Common myeloid progenitor, CD34-positive (primary cell): Measurements from ENCODE around the gene NAALAD2.
"Not testable (repeated sequence)": the region's sequence is repeated elsewhere in the genome, so short reads cannot be mapped to it uniquely, and the experiment has no call there.

Experiments
- CTCF ChIA-PET: fragments of 350-600 bp; sonication (Branson Sonifier 250); formaldehyde crosslinking; loops from one replicate; lab custom pipeline; 2021; ENCODE audit warnings: antibody characterized with exemption; lab: Charles Lee
- POLR2A ChIA-PET: fragments of 350-600 bp; sonication (Branson Sonifier 250); formaldehyde crosslinking; loops from one replicate; lab custom pipeline; 2021; ENCODE audit warnings: antibody characterized with exemption; lab: Charles Lee
- DNase-seq, 3 donors: peaks; one replicate each; pipeline versions ENCODE4 v3.0.0 to v3.0.0-alpha.2; 2013
- H3K27ac ChIP-seq, 2 experiments: 1 replicate in 1 of 2; 2 replicates in 1 of 2; pipeline ENCODE4 v1.7.0; 2013; ENCODE audit warnings: inconsistent platforms in 2 of 2, low read length in 2 of 2, mild to moderate bottlenecking in 2 of 2, low read depth in 1 of 2, moderate library complexity in 1 of 2; ENCODE audit not compliant: severe bottlenecking in 2 of 2, insufficient read depth in 1 of 2, poor library complexity in 1 of 2
- H3K27me3 ChIP-seq, 5 experiments: replicated peaks in 2 of 5; 1 replicate in 3 of 5; 2 replicates in 2 of 5; pipeline versions ENCODE4 v1.6.1 to v1.7.0; 2013; ENCODE audit warnings: low read length in 4 of 5, mild to moderate bottlenecking in 2 of 5, moderate library complexity in 2 of 5, inconsistent platforms in 1 of 5; ENCODE audit not compliant: insufficient read depth in 5 of 5, control insufficient read depth in 4 of 5
- H3K36me3 ChIP-seq, 4 experiments: 1 replicate in 2 of 4; 2 replicates in 2 of 4; pipeline versions ENCODE4 v1.6.1 to v1.7.0; 2013; ENCODE audit warnings: low read length in 3 of 4, control low read depth in 1 of 4, mild to moderate bottlenecking in 1 of 4; ENCODE audit not compliant: control insufficient read depth in 4 of 4, insufficient read depth in 4 of 4
- H3K4me1 ChIP-seq, 4 experiments: 1 replicate in 3 of 4; 2 replicates in 1 of 4; pipeline versions ENCODE4 v1.6.1 to v1.7.1; 2013; ENCODE audit warnings: low read length in 3 of 4, mild to moderate bottlenecking in 3 of 4, control low read depth in 1 of 4, inconsistent platforms in 1 of 4, moderate library complexity in 1 of 4; ENCODE audit not compliant: control insufficient read depth in 4 of 4, insufficient read depth in 4 of 4; ENCODE audit errors: control extremely low read depth in 1 of 4
- H3K4me3 ChIP-seq, 7 experiments: 1 replicate in 4 of 7; 2 replicates in 3 of 7; pipeline versions ENCODE4 v1.5.1 to v1.7.0; 2013; ENCODE audit warnings: mild to moderate bottlenecking in 7 of 7, low read length in 6 of 7, moderate library complexity in 6 of 7, inconsistent platforms in 2 of 7, low read depth in 2 of 7, control low read depth in 1 of 7; ENCODE audit not compliant: insufficient read depth in 4 of 7, control insufficient read depth in 1 of 7; ENCODE audit errors: extremely low read depth in 1 of 7
- H3K9me3 ChIP-seq, 5 experiments: 1 replicate in 4 of 5; 2 replicates in 1 of 5; pipeline versions ENCODE4 v1.6.1 to v1.7.1; 2013; ENCODE audit warnings: low read length in 4 of 5, mild to moderate bottlenecking in 2 of 5, inconsistent platforms in 1 of 5, low read depth in 1 of 5, moderate library complexity in 1 of 5; ENCODE audit not compliant: control insufficient read depth in 4 of 5, insufficient read depth in 2 of 5; ENCODE audit errors: control extremely low read depth in 1 of 5
- WGBS: methylation state at CpG from one replicate; pipeline ENCODE4 v1.1.5; 2013; ENCODE audit not compliant: insufficient coverage; 5-methylcytosine and 5-hydroxymethylcytosine counted together

The NAALAD2 gene

DNA sequence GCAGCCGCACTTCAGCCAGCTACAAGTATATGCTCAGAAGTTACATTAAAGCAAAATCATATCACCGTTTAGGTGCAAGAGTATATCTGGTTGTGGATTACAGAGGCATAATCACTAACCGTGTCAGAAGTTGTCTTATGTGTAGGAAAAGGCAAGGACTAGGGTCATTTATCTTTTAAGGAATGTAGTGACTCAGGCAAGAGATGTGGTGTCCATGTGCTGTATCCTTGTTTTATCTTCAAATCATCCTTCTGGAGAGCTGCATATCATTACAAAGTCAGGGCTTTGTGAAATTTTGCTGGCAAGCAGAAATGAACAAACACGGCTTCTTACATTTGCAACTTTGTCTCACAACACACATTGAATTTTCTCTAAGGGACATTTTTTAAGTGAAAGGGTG lies 101.1 kb downstream of the NAALAD2 start:
- ChIA-PET CTCF (interaction anchor here (1.5 to 2.8 kb wide), 3 partner anchors 8 to 15 kb away, joined by 3 to 9 read pairs (median 7); partner anchors contain the start of gene CHORDC1), POLR2A (no interaction called here)
- WGBS, result 100% methylated on average over 3 of the region's 4 CpGs
- Histone ChIP-seq H3K4me3 (no peak overlapping the region), H3K9me3 (no peaks in the 10 kb centered on the region), H3K27ac (no peak overlapping the region), H3K27me3 (no peaks in the 10 kb centered on the region), H3K4me1 (no peaks in the 10 kb centered on the region), H3K36me3 (no peaks in the 10 kb centered on the region)
- DNase-seq, result no peak

DNA sequence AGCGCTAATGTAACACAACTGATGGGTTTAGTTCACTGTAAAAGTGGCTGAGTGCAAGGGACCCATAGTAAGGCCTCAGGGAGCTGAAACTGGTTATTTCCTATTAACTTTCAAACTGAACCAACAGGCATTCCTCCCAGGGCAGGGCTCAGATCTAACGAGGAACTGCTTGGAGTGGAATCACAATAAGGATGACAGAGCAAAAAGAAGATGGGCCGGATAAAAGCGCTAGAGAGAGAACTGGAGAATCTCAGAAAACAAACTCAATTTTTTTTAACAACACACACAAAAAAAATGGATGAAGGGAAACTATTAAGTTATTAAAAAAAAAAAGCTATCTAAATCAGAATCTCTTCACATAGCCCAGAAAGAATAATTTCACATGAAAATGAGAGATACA lies 102.5 kb downstream of the NAALAD2 start:
- 100% methylated on average over 1 of the region's 4 CpGs for WGBS
- Histone ChIP-seq H3K27me3 (no peaks in the 10 kb centered on the region), H3K36me3 (no peaks in the 10 kb centered on the region), H3K4me1 (no peaks in the 10 kb centered on the region), H3K4me3 (no peak overlapping the region), H3K9me3 (no peaks in the 10 kb centered on the region), H3K27ac (no peak overlapping the region)
- DNase-seq, result no peak
- POLR2A ChIA-PET, result no interaction called here
- CTCF ChIA-PET, result interaction anchor here (0.6 to 2.8 kb wide), 4 partner anchors 8 to 17 kb away, joined by 3 to 9 read pairs (median 6); partner anchors contain the start of gene CHORDC1

DNA sequence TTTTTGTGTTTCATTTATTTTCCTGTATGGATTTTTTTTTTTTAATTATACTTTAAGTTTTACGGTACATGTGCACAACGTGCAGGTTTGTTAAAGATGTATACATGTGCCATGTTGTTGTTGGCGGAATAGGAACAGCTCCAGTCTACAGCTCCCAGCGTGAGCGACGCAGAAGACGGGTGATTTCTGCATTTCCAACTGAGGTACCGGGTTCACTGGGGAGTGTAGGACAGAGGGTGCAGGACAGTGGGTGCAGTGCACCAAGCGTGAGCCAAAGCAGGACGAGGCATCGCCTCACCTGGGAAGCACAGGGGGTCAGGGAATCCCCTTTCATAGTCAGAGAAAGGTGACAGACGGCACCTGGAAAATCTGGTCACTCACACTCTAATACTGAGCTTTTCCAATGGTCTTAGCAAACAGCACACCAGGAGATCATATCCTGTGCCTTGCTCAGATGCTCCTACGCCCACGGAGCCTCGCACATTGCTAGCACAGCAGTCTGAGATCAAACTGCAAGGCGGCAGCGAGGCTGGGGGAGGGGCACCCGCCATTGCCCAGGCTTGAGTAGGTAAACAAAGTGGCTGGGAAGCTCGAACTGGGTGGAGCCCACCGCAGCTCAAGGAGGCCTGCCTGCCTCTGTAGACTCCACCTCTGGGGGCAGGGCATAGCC lies 105.6 kb downstream of the NAALAD2 start:
- H3K27me3 ChIP-seq, H3K27ac ChIP-seq, H3K4me1 ChIP-seq, DNase-seq, H3K9me3 ChIP-seq, POLR2A ChIA-PET, CTCF ChIA-PET, H3K4me3 ChIP-seq, H3K36me3 ChIP-seq: not testable (repeated sequence)
- WGBS, result 94% methylated on average over 11 of the region's 20 CpGs

DNA sequence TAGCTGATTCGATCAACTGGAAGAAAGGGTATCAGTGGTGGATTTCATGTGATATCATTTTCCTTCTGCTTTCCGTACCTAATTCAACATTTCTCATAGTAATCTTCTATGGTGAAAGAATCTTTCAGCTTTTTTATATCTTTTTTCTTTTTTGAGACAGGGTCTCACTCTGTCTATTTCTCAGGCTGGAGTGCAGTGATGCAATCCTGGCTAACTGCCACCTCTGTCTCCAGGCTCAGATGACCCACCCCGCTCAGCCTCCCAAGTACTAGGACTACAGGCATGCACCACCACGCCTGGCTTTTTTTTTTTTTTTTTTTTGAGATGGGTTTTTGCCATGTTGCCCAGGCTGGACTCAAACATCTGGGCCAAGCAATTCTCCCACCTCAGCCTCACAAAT lies 107.0 kb downstream of the NAALAD2 start:
- CTCF ChIA-PET, result no interaction called here
- H3K36me3 ChIP-seq, result no peaks in the 10 kb centered on the region
- no peak overlapping the region for H3K27ac ChIP-seq
- H3K4me1 ChIP-seq, result no peaks in the 10 kb centered on the region
- WGBS, result 100% methylated on average over 1 of the region's 4 CpGs
- H3K9me3 ChIP-seq, result no peaks in the 10 kb centered on the region
- POLR2A ChIA-PET, result no interaction called here
- H3K4me3 ChIP-seq, result no peak overlapping the region
- no peak for DNase-seq
- no peaks in the 10 kb centered on the region for H3K27me3 ChIP-seq
